DND-41 (cell line): ENCODE results near the gene RRAS.

Experiments
- ATAC-seq: fragments of 200-7000 bp; cut with Tn5 transposase; 3 replicates; pipeline ENCODE4 v1.9.1; 2021; ENCODE audit warnings: low read depth; ENCODE audit not compliant: insufficient read depth
- DNase-seq: peaks from one replicate; pipeline ENCODE4 v3.0.0-alpha.2; 2020
- H2AFZ ChIP-seq: 2 replicates; pipeline ENCODE4 v1.6.0; 2012; ENCODE audit warnings: low read depth, low read length
- H3K27ac ChIP-seq: 2 replicates; pipeline ENCODE4 v1.5.1; 2012; ENCODE audit warnings: low read length, inconsistent platforms
- H3K27me3 ChIP-seq: fragments of 200-600 bp; sonication (generic); 2 replicates; pipeline ENCODE4 v1.6.0; 2012; ENCODE audit warnings: low read length, mild to moderate bottlenecking, inconsistent platforms; ENCODE audit not compliant: insufficient read depth, poor library complexity
- H3K36me3 ChIP-seq: 2 replicates; pipeline ENCODE4 v1.5.1; 2012; ENCODE audit warnings: low read length, inconsistent platforms; ENCODE audit not compliant: insufficient read depth
- H3K4me1 ChIP-seq: 2 replicates; pipeline ENCODE4 v1.5.1; 2012; ENCODE audit warnings: mild to moderate bottlenecking, low read length; ENCODE audit not compliant: insufficient read depth
- H3K4me2 ChIP-seq: 2 replicates; pipeline ENCODE4 v1.6.0; 2012; ENCODE audit warnings: mild to moderate bottlenecking, moderate library complexity, low read length, inconsistent platforms; ENCODE audit not compliant: insufficient read depth
- H3K4me3 ChIP-seq, 2 experiments: fragments of 200-600 bp in 1 of 2; shearing (Covaris generic) in 1 of 2; 2 replicates each; pipeline ENCODE4 v1.5.1; 2012 to 2016; ENCODE audit warnings: inconsistent platforms in 2 of 2, low read length in 2 of 2, mild to moderate bottlenecking in 2 of 2, low read depth in 1 of 2, moderate library complexity in 1 of 2
- H3K79me2 ChIP-seq: 2 replicates; pipeline ENCODE4 v1.6.0; 2012; ENCODE audit warnings: low read length, inconsistent platforms; ENCODE audit not compliant: insufficient read depth
- H3K9ac ChIP-seq: 2 replicates; pipeline ENCODE4 v1.6.0; 2012; ENCODE audit warnings: low read depth, mild to moderate bottlenecking, inconsistent platforms, low read length, moderate library complexity
- H3K9me3 ChIP-seq: 2 replicates; pipeline ENCODE4 v1.5.1; 2012; ENCODE audit warnings: low read length, moderate library complexity, mild to moderate bottlenecking, inconsistent platforms; ENCODE audit not compliant: insufficient read depth, severe bottlenecking
- H4K20me1 ChIP-seq: 2 replicates; pipeline ENCODE4 v1.6.0; 2012; ENCODE audit warnings: low read length; ENCODE audit not compliant: insufficient read depth
- CTCF ChIP-seq: IDR thresholded peaks from 2 replicates; pipeline ENCODE4 v1.5.1; 2012; ENCODE audit warnings: borderline replicate concordance, low read length, moderate library complexity, mild to moderate bottlenecking; ENCODE audit not compliant: poor library complexity, severe bottlenecking; ENCODE audit errors: extremely low read depth
- EZH2 ChIP-seq: IDR thresholded peaks from 3 replicates; pipeline ENCODE4 v1.6.1; 2012; ENCODE audit warnings: borderline replicate concordance, low read depth, mild to moderate bottlenecking, moderate library complexity, low read length, inconsistent platforms; ENCODE audit not compliant: severe bottlenecking

Gene RRAS

GRCh38 chr19:49589502-49589905 lies 50.4 kb downstream of the RRAS start:
- ATAC-seq (no peak), DNase-seq (no peak)
- Histone ChIP-seq H2AFZ (no peak overlapping the region), H3K27ac (peak overlapping the region; percentile 35; the same call in 1 of the 2 replicates), H3K9me3 (no peaks in the 10 kb centered on the region), H3K4me2 (no peak overlapping the region), H3K9ac (no peak overlapping the region), H3K79me2 (peaks cover 37% of the 10 kb centered on the region), H3K27me3 (no peaks in the 10 kb centered on the region), H3K4me3 (no peak overlapping the region), H3K36me3 (peaks cover 19% of the 10 kb centered on the region), H3K4me1 (peaks cover 23% of the 10 kb centered on the region), H4K20me1 (peaks cover 25% of the 10 kb centered on the region)
- TF ChIP-seq CTCF, result no peak
- TF ChIP-seq EZH2, result no peak

- H2AFZ ChIP-seq, result no peak overlapping the region
- H3K27me3 ChIP-seq, result no peaks in the 10 kb centered on the region
- peaks cover 9% of the 10 kb centered on the region for H3K36me3 ChIP-seq
- TF ChIP-seq CTCF (no peak), EZH2 (no peak)
- ATAC-seq, result no peak
- H3K9ac ChIP-seq, result no peak overlapping the region
- DNase-seq, result no peak
- H3K27ac ChIP-seq, result no peak overlapping the region
- H3K79me2 ChIP-seq, result peaks cover 27% of the 10 kb centered on the region
- H4K20me1 ChIP-seq, result peaks cover 16% of the 10 kb centered on the region
- no peak overlapping the region for H3K4me3 ChIP-seq
- no peak overlapping the region for H3K4me2 ChIP-seq
- H3K4me1 ChIP-seq, result peaks cover 18% of the 10 kb centered on the region
- no peaks in the 10 kb centered on the region for H3K9me3 ChIP-seq
Measured at GRCh38 chr19:49588365-49589122, 51.4 kb downstream of the RRAS start.

GRCh38 chr19:49587227-49587626 lies 52.7 kb downstream of the RRAS start:
- H3K27ac ChIP-seq, result no peak overlapping the region
- H3K27me3 ChIP-seq, result no peaks in the 10 kb centered on the region
- no peak for DNase-seq

More at GRCh38 chr19:49587227-49587626, 52.7 kb downstream of the RRAS start:
- H3K4me1 ChIP-seq, result peaks cover 6% of the 10 kb centered on the region
- peaks cover 1% of the 10 kb centered on the region; the same call in 1 of the 2 replicates for H3K36me3 ChIP-seq
- no peaks in the 10 kb centered on the region for H3K9me3 ChIP-seq
- no peak overlapping the region for H3K9ac ChIP-seq
- TF ChIP-seq CTCF (no peak), EZH2 (no peak)
- no peak for ATAC-seq
- peaks cover 15% of the 10 kb centered on the region for H3K79me2 ChIP-seq
- H2AFZ ChIP-seq, result no peak overlapping the region
- H4K20me1 ChIP-seq, result peaks cover 5% of the 10 kb centered on the region
- H3K4me3 ChIP-seq, result no peak overlapping the region
- no peak overlapping the region for H3K4me2 ChIP-seq
